ENCODE measurements around the gene PODXL. TPM values are rescaled to one million over a fixed set of nuclear protein-coding genes. Genes with fewer than 3 reads are reported as not detected.

The PODXL gene
- total and polyA plus RNA-seq, 10 of the 15 experiments (the other 5 are each of a cell fraction or from before 2014, with no cell fraction given) = 0.04 to 1.8 (median 0.38) TPM

DNA sequence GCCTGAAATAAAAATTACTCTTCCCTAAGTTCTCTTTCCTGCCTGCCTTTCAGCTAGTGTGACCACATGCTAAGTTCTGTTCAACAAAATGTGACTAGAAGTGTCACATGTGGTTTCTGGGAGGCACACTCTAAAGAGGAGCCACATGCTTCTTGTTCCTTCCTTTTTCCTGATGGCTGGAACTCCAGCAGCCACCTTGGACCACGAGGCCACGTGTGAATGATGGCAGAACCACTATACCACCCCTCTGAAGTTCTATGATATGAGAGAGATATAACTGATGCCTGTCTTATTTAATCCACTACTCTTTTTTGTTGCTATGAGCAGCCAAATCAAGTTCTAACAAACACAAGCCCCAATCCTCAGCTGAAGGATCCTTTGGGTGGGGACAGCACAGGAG is 8.1 kb downstream of the PODXL start:
- no peak overlapping the region for H3K4me2 ChIP-seq (ENCODE audit: control insufficient read depth, insufficient read depth)
- intact Hi-C loops (cut with micrococcal nuclease; ENCODE audit: unreplicated experiment) (loop anchor here (10.0 kb wide), 1 partner anchor 106 kb away; no protein-coding TSS in a partner anchor), in situ Hi-C loops (cut with MboI) (no loop called here)
- H3K4me3 ChIP-seq = no peak overlapping the region
- H3K9me3 ChIP-seq (replicated peaks; ENCODE audit: control insufficient read depth, insufficient read depth, low read length) = no peaks in the 10 kb centered on the region
- CTCF ChIA-PET = interaction anchor here (0.7 to 1.7 kb wide), 2 partner anchors 9 to 40 kb away, joined by 3 to 4 read pairs; no protein-coding TSS in a partner anchor
- no peak overlapping the region for H3K27ac ChIP-seq (ENCODE audit: control insufficient read depth, insufficient read depth)
- DNase-seq (ENCODE audit: low read depth, low spot score) = no peak
- no TSS peak for BruUV-seq (replicated peaks)
- peaks cover 2% of the 10 kb centered on the region; the same call in 1 of the 2 replicates for H3K4me1 ChIP-seq (ENCODE audit: control insufficient read depth, insufficient read depth, low read length)
- H3K27me3 ChIP-seq (replicated peaks in 1 of 2; ENCODE audit: control insufficient read depth in 2 of 2, insufficient read depth in 2 of 2, low read length in 1 of 2) = no peaks in the 10 kb centered on the region; a peak in 1 of 4 replicates
- no peaks in the 10 kb centered on the region for H4K20me1 ChIP-seq (ENCODE audit: control insufficient read depth, insufficient read depth)
- WGBS (ENCODE audit: insufficient coverage, insufficient replicate concordance, low lambda C conversion rate, missing lambda C conversion rate) = 3% methylated on average over 2 of the region's 2 CpGs
- TF ChIP-seq SIX5 (IDR thresholded peaks at IDR 0.05; ENCODE audit: low read depth, low read length, severe bottlenecking) = no peak
- TF ChIP-seq, protein P1, sequence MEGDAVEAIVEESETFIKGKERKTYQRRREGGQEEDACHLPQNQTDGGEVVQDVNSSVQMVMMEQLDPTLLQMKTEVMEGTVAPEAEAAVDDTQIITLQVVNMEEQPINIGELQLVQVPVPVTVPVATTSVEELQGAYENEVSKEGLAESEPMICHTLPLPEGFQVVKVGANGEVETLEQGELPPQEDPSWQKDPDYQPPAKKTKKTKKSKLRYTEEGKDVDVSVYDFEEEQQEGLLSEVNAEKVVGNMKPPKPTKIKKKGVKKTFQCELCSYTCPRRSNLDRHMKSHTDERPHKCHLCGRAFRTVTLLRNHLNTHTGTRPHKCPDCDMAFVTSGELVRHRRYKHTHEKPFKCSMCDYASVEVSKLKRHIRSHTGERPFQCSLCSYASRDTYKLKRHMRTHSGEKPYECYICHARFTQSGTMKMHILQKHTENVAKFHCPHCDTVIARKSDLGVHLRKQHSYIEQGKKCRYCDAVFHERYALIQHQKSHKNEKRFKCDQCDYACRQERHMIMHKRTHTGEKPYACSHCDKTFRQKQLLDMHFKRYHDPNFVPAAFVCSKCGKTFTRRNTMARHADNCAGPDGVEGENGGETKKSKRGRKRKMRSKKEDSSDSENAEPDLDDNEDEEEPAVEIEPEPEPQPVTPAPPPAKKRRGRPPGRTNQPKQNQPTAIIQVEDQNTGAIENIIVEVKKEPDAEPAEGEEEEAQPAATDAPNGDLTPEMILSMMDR (IDR thresholded peaks at IDR 0.05 in 2 of 3, conservative IDR thresholded peaks at IDR 0.05 in 1 of 3; ENCODE audit: control insufficient read depth in 2 of 3, extremely low read depth in 1 of 3, insufficient read depth in 1 of 3, low read depth in 3 of 3, low read length in 3 of 3) = no peak
- TF ChIP-seq SUPT20H (IDR thresholded peaks at IDR 0.05; ENCODE audit: borderline replicate concordance, control insufficient read depth, low read depth, low read length) = no peak
- TF ChIP-seq MTA2 (IDR thresholded peaks at IDR 0.05; ENCODE audit: low read depth) = no peak
- no peak for TF ChIP-seq NR2C1 (IDR thresholded peaks at IDR 0.05)
- TF ChIP-seq CBX3 (IDR thresholded peaks at IDR 0.05; ENCODE audit: borderline replicate concordance, low read depth) = no peak
- TF ChIP-seq, protein P2, sequence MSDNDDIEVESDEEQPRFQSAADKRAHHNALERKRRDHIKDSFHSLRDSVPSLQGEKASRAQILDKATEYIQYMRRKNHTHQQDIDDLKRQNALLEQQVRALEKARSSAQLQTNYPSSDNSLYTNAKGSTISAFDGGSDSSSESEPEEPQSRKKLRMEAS (IDR thresholded peaks at IDR 0.05; ENCODE audit: low read depth, low read length) = no peak
- TF ChIP-seq EZH2 (IDR thresholded peaks at IDR 0.05; ENCODE audit: borderline replicate concordance, control insufficient read depth, low read depth, low read length) = no peak
- SMC1A ChIA-PET (ENCODE audit: uncharacterized antibody, unreplicated experiment) = no interaction called here
- no peaks in the 10 kb centered on the region for H3K79me2 ChIP-seq (ENCODE audit: control insufficient read depth, insufficient read depth, low read length)
- H3K36me3 ChIP-seq (ENCODE audit: control insufficient read depth in 2 of 2, insufficient read depth in 2 of 2, low read length in 1 of 2) = no peaks in the 10 kb centered on the region
- no peak overlapping the region for H3K9ac ChIP-seq (ENCODE audit: control insufficient read depth, insufficient read depth, low read length)
- RAD21 ChIA-PET (ENCODE audit: unreplicated experiment) = interaction anchor here (1.0 kb wide), 1 partner anchor 50 kb away, joined by 4 read pairs; no protein-coding TSS in a partner anchor
- POLR2A ChIA-PET = no interaction called here
- no peak overlapping the region for H2AFZ ChIP-seq (ENCODE audit: control insufficient read depth, low read depth, low read length)
- no peak for ATAC-seq
- no peak for FAIRE-seq
